Stimulated activated CD4-positive, alpha-beta T cell treated with anti-CD3 and anti-CD28 coated beads, Interleukin-1b, Interleukin-23, amount 100 ng/mL, for 24 hours (primary cell): ENCODE results near the gene HOXD8.
A peak's percentile ranks its signal among the peaks of the same experiment; 100 is the strongest.

Source experiments
- DNase-seq, 4 experiments: peaks; one replicate each; pipeline ENCODE4 v3.0.0-alpha.2; 2020; ENCODE audit warnings: low read depth in 4 of 4, low spot score in 1 of 4

HOXD8 gene

GRCh38 chr2:176129813-176130146, 275 bp downstream of the HOXD8 start:
- DNase-seq = no peak

GRCh38 chr2:176130147-176130956, 847 bp downstream of the HOXD8 start:
- DNase-seq = no peak

- no peak for DNase-seq
Measured at GRCh38 chr2:176130957-176131847, 1.7 kb downstream of the HOXD8 start.

- DNase-seq = no peak
Measured at GRCh38 chr2:176131848-176132158, 2.3 kb downstream of the HOXD8 start.

GRCh38 chr2:176132205-176133171, 3.0 kb downstream of the HOXD8 start:
- no peak for DNase-seq

- DNase-seq = no peak
Measured at GRCh38 chr2:176133389-176133788, 3.9 kb downstream of the HOXD8 start.

GRCh38 chr2:176134035-176134434, 4.5 kb downstream of the HOXD8 start:
- no peak for DNase-seq

- no peak for DNase-seq
Measured at GRCh38 chr2:176135035-176135440, 5.5 kb downstream of the HOXD8 start.

GRCh38 chr2:176136374-176137251, 7.1 kb downstream of the HOXD8 start:
- DNase-seq = no peak

GRCh38 chr2:176137252-176137580, 7.7 kb downstream of the HOXD8 start:
- no peak for DNase-seq

GRCh38 chr2:176137906-176138305, 8.4 kb downstream of the HOXD8 start:
- no peak for DNase-seq

- no peak for DNase-seq
Measured at GRCh38 chr2:176138526-176138922, 9.0 kb downstream of the HOXD8 start.

GRCh38 chr2:176138923-176139660, 9.6 kb downstream of the HOXD8 start:
- no peak for DNase-seq

GRCh38 chr2:176139661-176140512, 10.4 kb downstream of the HOXD8 start:
- no peak for DNase-seq

GRCh38 chr2:176140513-176141317, 11.2 kb downstream of the HOXD8 start:
- peak; percentile 16 to 49 (median 38) for DNase-seq

- DNase-seq = no peak
Measured at GRCh38 chr2:176142281-176142680, 12.8 kb downstream of the HOXD8 start.

GRCh38 chr2:176145085-176145969, 15.8 kb downstream of the HOXD8 start:
- DNase-seq = no peak
